ENCODE data around the gene LRRFIP1.

Gene LRRFIP1

DNA sequence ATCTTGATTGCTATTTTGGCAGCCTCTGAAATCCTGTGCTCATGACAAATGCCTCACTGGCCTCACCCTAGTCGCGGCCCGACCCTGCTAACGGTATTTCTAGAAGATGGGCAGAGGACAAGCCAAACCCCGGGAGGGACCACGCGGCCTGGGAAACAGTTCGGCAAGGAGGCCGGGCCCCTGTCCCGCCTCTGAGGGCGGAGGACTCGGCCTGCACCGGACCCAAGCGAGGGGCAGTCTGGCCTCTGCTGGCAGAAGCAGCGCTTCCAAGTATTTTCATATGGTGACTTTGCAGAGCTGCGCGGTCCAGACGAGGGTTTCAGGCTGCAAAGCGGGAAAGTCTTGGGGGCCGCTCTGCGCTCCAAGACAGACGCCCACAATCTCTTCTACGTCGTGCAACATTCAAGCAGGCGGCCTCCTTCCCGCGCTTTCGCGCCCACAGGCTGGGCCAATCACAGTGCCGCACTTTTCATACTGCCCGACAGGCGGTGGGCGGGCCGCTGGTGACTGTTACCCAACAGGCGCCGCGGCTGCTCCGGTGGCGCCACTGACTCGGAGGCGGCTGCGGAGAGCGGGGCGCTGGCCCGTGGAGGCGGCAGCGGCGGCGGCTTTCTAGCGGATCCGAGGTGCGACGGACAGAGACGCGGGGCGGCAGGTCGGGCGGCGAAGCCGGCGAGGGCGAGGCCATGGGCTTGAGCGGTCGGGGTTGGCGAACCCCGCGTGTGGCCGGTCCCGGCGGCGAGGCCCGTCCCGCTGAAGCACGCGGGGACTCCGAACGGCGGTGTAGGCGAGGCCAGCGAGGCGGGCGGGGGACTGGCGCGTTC is 171.1 kb downstream of the LRRFIP1 start, which contains the start of gene RBM44:
Gene RBM44, plus strand, starts transcription at position 544 of the 824 bp plus-strand sequence. CDS start 14,831 bp downstream, outside the sequence.
- DNase-seq, result no peak

- DNase-seq, result no peak
Observed at GRCh38 chr2:237799060-237799428, 171.7 kb downstream of the LRRFIP1 start.

DNA sequence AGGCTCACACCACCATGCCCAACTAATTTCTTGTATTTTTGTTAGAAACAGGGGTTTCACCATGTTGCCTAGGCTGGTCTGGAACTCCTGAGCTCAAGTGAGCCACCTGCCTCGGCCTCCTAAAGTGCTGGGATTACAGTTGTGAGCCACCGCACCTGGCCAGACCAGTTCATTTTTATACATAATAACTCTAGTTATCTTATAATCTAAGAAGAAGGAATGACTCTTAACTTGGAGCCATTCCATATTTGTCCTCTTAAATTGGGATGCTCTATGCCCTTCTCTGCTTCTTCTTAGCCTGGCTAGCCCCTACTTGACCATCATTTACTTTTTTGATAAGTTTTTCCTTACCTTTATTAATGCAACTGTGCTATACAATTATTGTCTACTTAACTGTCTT is 174.1 kb downstream of the LRRFIP1 start:
- no peak for DNase-seq

GRCh38 chr2:237806334-237806733 is 178.9 kb downstream of the LRRFIP1 start:
- no peak for DNase-seq

DNA sequence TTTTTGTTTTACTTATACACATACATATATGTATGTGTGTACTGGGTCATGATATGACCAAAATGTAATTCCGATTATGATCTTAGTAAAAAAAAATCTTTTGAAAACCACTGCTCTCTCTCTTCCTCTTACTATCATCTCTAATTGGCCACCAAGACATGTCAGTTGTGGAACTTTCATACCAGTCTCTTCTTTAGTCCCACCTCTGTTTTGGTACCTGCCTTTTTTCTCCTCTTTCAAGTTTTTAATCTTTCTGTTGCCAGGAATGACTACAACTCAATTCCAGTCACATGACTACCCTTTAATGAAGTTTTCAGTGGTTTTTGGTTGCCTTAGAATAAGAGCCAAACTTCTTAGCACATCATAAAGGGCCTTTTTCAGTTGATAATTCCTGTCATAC is 188.2 kb downstream of the LRRFIP1 start:
- no peak for DNase-seq

- DNase-seq, result no peak
Observed at GRCh38 chr2:237816531-237816930, 189.1 kb downstream of the LRRFIP1 start.

- DNase-seq, result no peak
Observed at GRCh38 chr2:237818066-237818473, 190.7 kb downstream of the LRRFIP1 start.

DNA sequence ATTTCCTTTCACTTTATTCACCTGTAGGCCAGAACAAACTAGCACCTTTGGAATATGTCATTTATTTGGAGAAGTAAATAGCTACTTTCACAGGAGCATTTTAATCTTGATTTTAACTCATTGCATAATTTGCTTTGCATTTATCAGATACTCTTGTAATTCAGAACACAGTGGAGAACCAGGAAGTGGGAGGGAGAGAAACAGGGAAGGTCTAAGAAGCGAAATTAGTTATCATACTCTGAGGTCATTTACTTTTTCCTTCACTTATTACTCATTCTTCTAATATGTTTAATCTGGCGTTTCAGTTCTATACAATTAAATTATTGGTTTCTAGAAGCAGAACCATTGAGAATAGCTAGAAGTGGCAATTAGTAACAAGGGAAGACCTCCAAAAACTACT is 191.8 kb downstream of the LRRFIP1 start:
- DNase-seq, result no peak

DNA sequence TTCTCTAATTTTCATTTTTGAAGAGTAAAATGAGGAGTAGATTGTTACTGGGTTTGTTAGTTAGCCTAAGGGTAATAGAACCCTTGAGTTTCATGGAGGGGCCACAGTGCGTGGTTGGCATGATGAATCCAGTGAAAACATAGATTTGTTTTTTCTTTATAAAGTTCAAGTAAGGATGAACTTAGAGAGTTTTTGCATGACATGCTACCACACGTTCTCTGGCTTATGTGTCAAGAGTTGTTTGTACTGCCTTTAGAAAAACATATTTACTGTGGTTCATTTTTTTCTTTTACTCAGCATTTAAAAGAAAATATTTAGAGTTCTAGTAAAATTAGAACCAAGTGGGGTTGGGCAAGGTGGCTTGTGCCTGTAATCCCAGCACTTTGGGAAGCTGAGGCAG is 193.0 kb downstream of the LRRFIP1 start:
- DNase-seq, result no peak

GRCh38 chr2:237823544-237823943 is 196.2 kb downstream of the LRRFIP1 start:
- DNase-seq, result no peak

- no peak for DNase-seq
Observed at GRCh38 chr2:237824085-237824484, 196.7 kb downstream of the LRRFIP1 start.

- no peak for DNase-seq
Observed at GRCh38 chr2:237827421-237827987, 200.1 kb downstream of the LRRFIP1 start.

All from NCI-H2107 (cell line).